ENCODE results near the gene NCLN.

- no peak for TF ChIP-seq ARNT (IDR thresholded peaks at IDR 0.05)
- no peak for TF ChIP-seq CTCF (IDR thresholded peaks at IDR 0.05 in 2 of 3, conservative IDR thresholded peaks at IDR 0.05 in 1 of 3; ENCODE audit: insufficient read depth in 2 of 3, low read depth in 1 of 3, low read length in 3 of 3)
- TF ChIP-seq CHD2 (IDR thresholded peaks at IDR 0.05; ENCODE audit: low read depth, low read length) = no peak
- TF ChIP-seq ARID4B (CRISPR knock-in tag; IDR thresholded peaks at IDR 0.05) = no peak
- TF ChIP-seq ATF1 (CRISPR knock-in tag; IDR thresholded peaks at IDR 0.05) = no peak
- TF ChIP-seq ATF1 (tag; IDR thresholded peaks at IDR 0.05) = no peak
- peak; percentile 28; the same call in 1 of the 2 replicates for TF ChIP-seq MAX (CRISPR knock-in tag; IDR thresholded peaks at IDR 0.05)
Observed at GRCh38 chr19:3162418-3163229, 23.1 kb upstream of the NCLN start.
